Gastrocnemius medialis (tissue), 4 donors: ENCODE data around the gene GFRA1.

Experiments used
- CTCF ChIP-seq, 5 experiments: fragments of 450-650 bp in 3 of 5; fragments of 200-600 bp in 2 of 5; sonication (generic) in 2 of 5; IDR thresholded peaks in 4 of 5; conservative IDR thresholded peaks in 1 of 5; 1 replicate in 4 of 5; 2 replicates in 1 of 5; pipeline ENCODE4 v1.5.1; 2016 to 2019; ENCODE audit warnings: antibody characterized with exemption in 5 of 5, mild to moderate bottlenecking in 3 of 5, moderate library complexity in 3 of 5
- POLR2A ChIP-seq, 2 donors: fragments of 450-650 bp; IDR thresholded peaks; one replicate each; pipeline ENCODE4 v1.6.1; 2017; ENCODE audit warnings: antibody characterized with exemption in 2 of 2, mild to moderate bottlenecking in 2 of 2, moderate library complexity in 2 of 2

- no peak for TF ChIP-seq POLR2A (IDR thresholded peaks at IDR 0.05)
- no peak for TF ChIP-seq CTCF (IDR thresholded peaks at IDR 0.05 in 4 of 5, conservative IDR thresholded peaks at IDR 0.05 in 1 of 5)
Measured at GRCh38 chr10:116226766-116227165, 46.2 kb downstream of the GFRA1 start.
